ENCODE data around the gene UCK2.

The UCK2 gene

DNA sequence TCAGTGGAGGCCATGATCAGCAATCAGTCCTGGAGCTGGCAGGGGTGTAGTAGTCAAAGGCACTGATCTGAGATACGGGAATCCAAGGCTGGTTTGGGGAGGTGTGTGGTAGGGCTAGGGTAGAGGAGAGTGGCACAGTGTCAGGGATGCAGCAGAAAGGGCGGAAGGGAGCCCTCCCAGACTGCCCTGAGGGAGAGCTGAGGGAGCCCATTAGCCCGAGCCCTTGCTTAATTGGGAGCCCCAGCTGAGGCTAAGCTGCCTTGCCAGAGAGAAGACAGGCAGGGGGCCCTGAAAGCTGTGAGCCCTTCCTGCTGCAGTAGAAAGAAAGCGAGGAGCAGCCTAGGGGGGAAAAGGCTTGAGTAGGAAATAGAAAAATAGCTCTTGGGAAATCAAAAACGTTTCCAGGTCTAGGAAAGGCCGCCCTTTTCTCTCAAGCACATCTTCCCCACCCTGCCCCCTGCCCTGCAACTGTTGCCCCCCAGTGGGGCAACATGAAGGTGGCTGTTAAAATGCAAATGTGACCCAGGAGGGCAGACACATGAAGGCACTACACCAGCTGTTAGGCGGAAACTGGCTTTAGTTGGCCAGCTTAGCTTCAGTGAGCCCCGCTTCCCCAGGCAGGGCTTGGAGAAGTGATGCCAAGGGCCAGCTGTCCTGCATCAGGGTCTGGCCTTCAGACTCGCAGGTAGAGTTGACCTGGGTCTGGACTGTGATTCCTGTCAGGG, 106.2 kb downstream of the UCK2 start:
- POLR2A ChIA-PET: no interaction called here
- no peak for TF ChIP-seq SP1 (IDR thresholded peaks at IDR 0.05)
- no peak for TF ChIP-seq L3MBTL2 (conservative IDR thresholded peaks at IDR 0.05)
- TF ChIP-seq NFRKB (IDR thresholded peaks at IDR 0.05): no peak
- CTCF ChIA-PET: interaction anchor here (2.0 kb wide), 1 partner anchor 9 kb away, joined by 5 read pairs; no protein-coding TSS in a partner anchor
- no peak for DNase-seq (ENCODE audit: extremely low spot score)

DNA sequence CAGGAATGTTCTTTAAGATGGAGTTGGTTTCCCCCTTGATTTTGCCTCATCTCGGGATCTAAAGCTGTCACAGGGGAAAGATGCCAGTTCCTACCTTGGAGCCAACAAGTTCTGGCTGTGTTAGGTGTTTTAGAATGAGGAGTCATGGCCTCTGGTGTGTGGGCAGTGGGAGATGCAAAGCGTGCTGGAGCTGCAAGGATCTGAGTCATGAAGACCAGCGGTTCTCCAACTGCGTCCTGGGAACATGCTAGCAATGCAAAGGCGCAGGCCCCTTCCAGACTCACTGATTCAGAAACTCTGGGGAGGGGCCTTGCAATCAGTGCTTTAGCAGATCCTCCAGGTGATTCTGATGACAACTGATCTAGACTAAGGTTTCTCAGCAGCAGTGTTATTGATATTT, 109.1 kb downstream of the UCK2 start:
- TF ChIP-seq LEF1 (IDR thresholded peaks at IDR 0.05; ENCODE audit: borderline replicate concordance): no peak
- TF ChIP-seq ARNT (IDR thresholded peaks at IDR 0.05): no peak
- TF ChIP-seq, protein P1, sequence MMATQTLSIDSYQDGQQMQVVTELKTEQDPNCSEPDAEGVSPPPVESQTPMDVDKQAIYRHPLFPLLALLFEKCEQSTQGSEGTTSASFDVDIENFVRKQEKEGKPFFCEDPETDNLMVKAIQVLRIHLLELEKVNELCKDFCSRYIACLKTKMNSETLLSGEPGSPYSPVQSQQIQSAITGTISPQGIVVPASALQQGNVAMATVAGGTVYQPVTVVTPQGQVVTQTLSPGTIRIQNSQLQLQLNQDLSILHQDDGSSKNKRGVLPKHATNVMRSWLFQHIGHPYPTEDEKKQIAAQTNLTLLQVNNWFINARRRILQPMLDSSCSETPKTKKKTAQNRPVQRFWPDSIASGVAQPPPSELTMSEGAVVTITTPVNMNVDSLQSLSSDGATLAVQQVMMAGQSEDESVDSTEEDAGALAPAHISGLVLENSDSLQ (IDR thresholded peaks at IDR 0.05): no peak
- no peak for TF ChIP-seq HDGF (IDR thresholded peaks at IDR 0.05; ENCODE audit: borderline replicate concordance)
- TF ChIP-seq NFRKB (IDR thresholded peaks at IDR 0.05): no peak
- DNase-seq (ENCODE audit: extremely low spot score): no peak
- ChIA-PET CTCF (no interaction called here), POLR2A (no interaction called here)

DNA sequence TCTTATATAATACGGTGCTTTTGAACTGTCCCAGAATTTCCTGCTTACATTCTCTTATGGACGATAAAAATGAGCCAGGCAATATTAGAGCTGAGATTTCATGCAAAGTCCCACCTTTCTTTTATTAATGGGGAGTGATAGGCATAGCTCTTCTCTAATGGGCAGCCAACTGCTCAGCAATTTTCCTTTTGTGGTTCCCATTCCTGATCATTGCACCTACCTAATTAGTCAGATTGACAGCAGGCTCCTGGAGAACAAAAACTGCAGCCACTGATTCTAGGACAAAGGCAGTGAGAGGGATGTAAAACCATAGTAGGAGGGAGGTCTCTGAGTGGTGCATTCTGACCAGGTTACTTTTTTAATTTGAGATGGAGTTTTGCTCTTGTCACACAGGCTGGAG, 110.4 kb downstream of the UCK2 start:
- no peak for TF ChIP-seq FOXK2 (IDR thresholded peaks at IDR 0.05)
- no peak for TF ChIP-seq SUZ12 (IDR thresholded peaks at IDR 0.05)
- no peak for TF ChIP-seq ELF4 (IDR thresholded peaks at IDR 0.05)
- TF ChIP-seq, protein P1 (IDR thresholded peaks at IDR 0.05): no peak
- TF ChIP-seq LEF1 (IDR thresholded peaks at IDR 0.05; ENCODE audit: borderline replicate concordance): no peak
- no peak for TF ChIP-seq TARDBP (IDR thresholded peaks at IDR 0.05)
- TF ChIP-seq HDGF (IDR thresholded peaks at IDR 0.05; ENCODE audit: borderline replicate concordance): no peak
- TF ChIP-seq BHLHE40 (IDR thresholded peaks at IDR 0.05; ENCODE audit: borderline replicate concordance): no peak
- TF ChIP-seq ARNT (IDR thresholded peaks at IDR 0.05): no peak
- TF ChIP-seq FOXA1 (IDR thresholded peaks at IDR 0.05): no peak
- no peak for TF ChIP-seq L3MBTL2 (conservative IDR thresholded peaks at IDR 0.05)
- no peak for TF ChIP-seq FOXM1 (IDR thresholded peaks at IDR 0.05; ENCODE audit: borderline replicate concordance)
- TF ChIP-seq CTBP1 (IDR thresholded peaks at IDR 0.05; ENCODE audit: borderline replicate concordance): no peak
- TF ChIP-seq NFRKB (IDR thresholded peaks at IDR 0.05): no peak
- no peak for TF ChIP-seq SP1 (IDR thresholded peaks at IDR 0.05)
- TF ChIP-seq ZNF384 (IDR thresholded peaks at IDR 0.05): no peak
- DNase-seq (ENCODE audit: extremely low spot score): no peak
- CTCF ChIA-PET: interaction anchor here (1.2 kb wide), 1 partner anchor 12 kb away, joined by 3 read pairs; no protein-coding TSS in a partner anchor
- POLR2A ChIA-PET: no interaction called here

DNA sequence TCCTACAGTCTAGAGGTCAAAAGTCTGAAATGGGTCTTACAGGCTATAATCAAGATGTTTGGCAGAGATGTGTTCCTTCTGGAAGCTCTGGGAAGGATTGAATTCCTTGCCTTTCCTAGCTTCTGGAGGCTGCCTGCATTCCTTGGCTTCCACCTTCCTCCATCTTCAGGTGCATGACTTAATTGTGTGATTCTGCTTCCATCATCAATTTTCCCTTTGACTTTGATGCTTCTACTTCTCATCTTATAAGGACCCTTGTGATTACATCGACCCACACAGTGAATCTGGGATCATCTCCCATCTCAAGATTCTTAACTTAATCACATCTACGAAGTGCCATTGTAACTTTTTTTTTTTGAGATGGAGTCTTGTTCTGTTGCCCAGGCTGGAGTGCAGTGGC, 111.4 kb downstream of the UCK2 start:
- DNase-seq (ENCODE audit: extremely low spot score): no peak
- no peak for TF ChIP-seq NFRKB (IDR thresholded peaks at IDR 0.05)
- no peak for TF ChIP-seq L3MBTL2 (conservative IDR thresholded peaks at IDR 0.05)
- no peak for TF ChIP-seq BHLHE40 (IDR thresholded peaks at IDR 0.05; ENCODE audit: borderline replicate concordance)
- TF ChIP-seq ARNT (IDR thresholded peaks at IDR 0.05): no peak
- TF ChIP-seq FOXK2 (IDR thresholded peaks at IDR 0.05): no peak
- no peak for TF ChIP-seq TARDBP (IDR thresholded peaks at IDR 0.05)
- no peak for TF ChIP-seq ELF4 (IDR thresholded peaks at IDR 0.05)
- TF ChIP-seq, protein P1 (IDR thresholded peaks at IDR 0.05): no peak
- TF ChIP-seq FOXA1 (IDR thresholded peaks at IDR 0.05): no peak
- TF ChIP-seq SUZ12 (IDR thresholded peaks at IDR 0.05): no peak
- POLR2A ChIA-PET: no interaction called here
- CTCF ChIA-PET: interaction anchor here (0.6 kb wide), 1 partner anchor 21 kb away, joined by 3 read pairs; no protein-coding TSS in a partner anchor

DNA sequence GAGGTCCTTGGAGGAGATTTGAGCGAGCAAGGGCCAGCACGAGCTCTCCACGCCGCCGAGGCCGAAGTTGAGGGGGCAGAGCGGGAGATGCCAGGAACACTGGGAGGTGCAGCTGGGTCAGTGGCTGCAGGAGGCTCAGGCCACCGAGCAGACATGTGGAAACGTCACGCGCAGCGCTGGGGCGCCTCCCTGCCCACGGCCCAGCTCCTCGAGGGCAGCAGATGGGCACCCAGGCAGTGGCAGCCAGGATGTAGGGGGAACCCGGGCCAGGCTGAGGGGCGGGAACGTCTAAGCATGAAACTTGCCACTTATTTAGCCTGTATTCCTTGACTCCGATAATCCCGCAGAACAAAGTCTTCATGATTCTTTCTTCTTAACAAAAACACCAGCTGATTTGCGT, 114.1 kb downstream of the UCK2 start:
- CTCF ChIA-PET: no interaction called here

DNA sequence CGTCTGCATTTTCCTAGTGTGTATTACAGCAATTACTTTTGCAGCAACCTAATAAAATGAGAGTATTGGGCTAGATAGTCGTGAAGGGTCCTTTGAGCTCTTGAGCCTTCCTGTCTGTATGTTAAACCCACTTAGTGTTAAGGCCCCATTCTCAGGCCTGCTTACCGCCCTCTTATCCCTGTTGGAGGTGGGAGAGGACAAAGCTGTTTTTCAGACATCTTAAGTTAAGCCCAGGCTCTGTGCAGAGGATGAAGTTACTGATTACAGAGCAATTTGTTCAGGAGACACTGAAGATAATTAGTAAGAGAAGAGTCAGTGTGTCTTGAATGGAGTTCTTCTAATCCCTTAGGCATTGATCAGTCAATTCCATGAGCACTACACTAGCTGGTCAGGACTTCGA, 114.6 kb downstream of the UCK2 start:
- TF ChIP-seq FOXA1 (IDR thresholded peaks at IDR 0.05) (no peak), NFRKB (IDR thresholded peaks at IDR 0.05) (no peak), SP1 (IDR thresholded peaks at IDR 0.05) (no peak)

More for the DNA sequence above, 114.1 kb downstream of the UCK2 start:
- TF ChIP-seq BHLHE40 (IDR thresholded peaks at IDR 0.05; ENCODE audit: borderline replicate concordance): no peak
- TF ChIP-seq SP1 (IDR thresholded peaks at IDR 0.05): no peak
- no peak for TF ChIP-seq HDGF (IDR thresholded peaks at IDR 0.05; ENCODE audit: borderline replicate concordance)
- no peak for TF ChIP-seq FOXK2 (IDR thresholded peaks at IDR 0.05)
- no peak for TF ChIP-seq L3MBTL2 (conservative IDR thresholded peaks at IDR 0.05)
- no peak for TF ChIP-seq LEF1 (IDR thresholded peaks at IDR 0.05; ENCODE audit: borderline replicate concordance)
- no peak for TF ChIP-seq FOXA1 (IDR thresholded peaks at IDR 0.05)
- DNase-seq (ENCODE audit: extremely low spot score): no peak
- POLR2A ChIA-PET: no interaction called here

More for the DNA sequence above, 114.6 kb downstream of the UCK2 start:
- ChIA-PET CTCF (no interaction called here), POLR2A (no interaction called here)
- no peak for DNase-seq (ENCODE audit: extremely low spot score)

All from HEK293T (cell line).